ENCODE measurements around the gene TRIM33. TPM values are rescaled to one million over a fixed set of nuclear protein-coding genes. Genes with fewer than 3 reads are reported as not detected.

Gene TRIM33
- total and polyA plus RNA-seq, 2 experiments from 2014 or later = 50.3 to 51.1 TPM

- H3K27ac Mint-ChIP-seq = no peak overlapping the region
- H3K27ac ChIP-seq (ENCODE audit: low read depth) = no peak overlapping the region
- H3F3A ChIP-seq (replicated peaks; ENCODE audit: low read depth) = no peaks in the 10 kb centered on the region
- H3K4me2 ChIP-seq = no peak overlapping the region
- peaks cover 3% of the 10 kb centered on the region; the same call in 2 of the 3 replicates for H3K4me1 Mint-ChIP-seq
- H3K4me3 ChIP-seq = no peak overlapping the region
- TF ChIP-seq ZNF462 (CRISPR knock-in tag; IDR thresholded peaks at IDR 0.05) (no peak), CTCF (conservative IDR thresholded peaks at IDR 0.05; ENCODE audit: low read depth in 2 of 2) (no peak), EZH2 (IDR thresholded peaks at IDR 0.05; ENCODE audit: low read depth, unreplicated experiment) (no peak), JUNB (IDR thresholded peaks at IDR 0.05; ENCODE audit: unreplicated experiment) (no peak), EZH2phosphoT487 (IDR thresholded peaks at IDR 0.05; ENCODE audit: unreplicated experiment) (no peak), NANOG (IDR thresholded peaks at IDR 0.05; ENCODE audit: borderline replicate concordance) (no peak), POLR2AphosphoS5 (IDR thresholded peaks at IDR 0.05; ENCODE audit: low read depth) (no peak), ETS1 (IDR thresholded peaks at IDR 0.05) (no peak), STAT1 (IDR thresholded peaks at IDR 0.05; ENCODE audit: unreplicated experiment) (no peak), REST (IDR thresholded peaks at IDR 0.05; ENCODE audit: unreplicated experiment) (no peak), ZNF114 (CRISPR knock-in tag; IDR thresholded peaks at IDR 0.05) (no peak), ZNF331 (CRISPR knock-in tag; IDR thresholded peaks at IDR 0.05; ENCODE audit: low read depth) (no peak), CREB1 (CRISPR knock-in tag; IDR thresholded peaks at IDR 0.05; ENCODE audit: low read depth) (no peak)
- DNase-seq (ENCODE audit: low spot score) (no peak), ATAC-seq (no peak)
- H3K27me3 ChIP-seq (ENCODE audit: insufficient read depth) = no peaks in the 10 kb centered on the region
- H3K27me3 Mint-ChIP-seq (ENCODE audit: insufficient read depth, low read depth, poor library complexity) = no peaks in the 10 kb centered on the region
- no peak overlapping the region for H2AFZ ChIP-seq
- no peaks in the 10 kb centered on the region for H3K9me2 ChIP-seq (ENCODE audit: insufficient read depth)
- no peaks in the 10 kb centered on the region for H3K9me3 Mint-ChIP-seq
- peaks cover 8% of the 10 kb centered on the region for H3K79me2 ChIP-seq (replicated peaks; ENCODE audit: insufficient read depth)
- no peak overlapping the region for H3K4me3 Mint-ChIP-seq
- H3K36me3 Mint-ChIP-seq (ENCODE audit: low read depth) = peaks cover 33% of the 10 kb centered on the region; the same call in 2 of the 3 replicates
- no peaks in the 10 kb centered on the region; the same call in 1 of the 2 replicates for H3K4me1 ChIP-seq (ENCODE audit: insufficient read depth)
- H3K36me3 ChIP-seq (ENCODE audit: insufficient read depth) = 0 out of 2 replicates have a peak, but pooled peaks cover 4% of the 10 kb centered on the region
- H4K20me1 ChIP-seq (replicated peaks; ENCODE audit: insufficient read depth) = peaks cover 4% of the 10 kb centered on the region; the same call in 1 of the 2 replicates
These were observed 57.6 kb downstream of the TRIM33 start for GRCh38 chr1:114453361-114453784.

Data from GM23338 (cell line).